ENCODE results near the gene PRODH2.

PRODH2 gene

DNA sequence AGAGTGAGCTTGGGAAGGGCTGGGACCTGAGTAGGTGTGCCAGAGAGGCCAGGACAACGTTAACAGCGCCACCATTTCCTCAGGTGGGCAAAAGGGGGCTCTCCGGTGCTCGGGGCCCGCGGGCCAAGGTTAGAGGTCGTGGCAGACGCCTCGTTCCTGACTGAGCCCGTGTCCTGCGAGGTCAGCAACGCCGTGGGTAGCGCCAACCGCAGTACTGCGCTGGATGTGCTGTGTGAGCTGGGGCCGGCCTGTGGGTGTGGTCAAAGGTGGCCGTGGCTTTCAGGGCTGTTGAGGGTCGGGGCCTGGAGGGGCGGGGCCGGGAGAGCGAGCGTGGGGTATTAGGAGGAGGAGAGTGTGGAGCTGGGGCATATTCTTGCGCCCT is 47.8 kb upstream of the PRODH2 start:
- no peaks in the 10 kb centered on the region for H3K9me2 ChIP-seq (replicated peaks; ENCODE audit: low read depth, low read length)
- no peak overlapping the region for H3K4me2 ChIP-seq (ENCODE audit: low read depth, low read length, poor library complexity, severe bottlenecking)
- no peaks in the 10 kb centered on the region for H3K9me3 ChIP-seq (ENCODE audit: insufficient read depth, low read depth, low read length)
- H3K4me3 ChIP-seq (ENCODE audit: low read length, poor library complexity, severe bottlenecking): no peak overlapping the region
- TF ChIP-seq, protein P1, sequence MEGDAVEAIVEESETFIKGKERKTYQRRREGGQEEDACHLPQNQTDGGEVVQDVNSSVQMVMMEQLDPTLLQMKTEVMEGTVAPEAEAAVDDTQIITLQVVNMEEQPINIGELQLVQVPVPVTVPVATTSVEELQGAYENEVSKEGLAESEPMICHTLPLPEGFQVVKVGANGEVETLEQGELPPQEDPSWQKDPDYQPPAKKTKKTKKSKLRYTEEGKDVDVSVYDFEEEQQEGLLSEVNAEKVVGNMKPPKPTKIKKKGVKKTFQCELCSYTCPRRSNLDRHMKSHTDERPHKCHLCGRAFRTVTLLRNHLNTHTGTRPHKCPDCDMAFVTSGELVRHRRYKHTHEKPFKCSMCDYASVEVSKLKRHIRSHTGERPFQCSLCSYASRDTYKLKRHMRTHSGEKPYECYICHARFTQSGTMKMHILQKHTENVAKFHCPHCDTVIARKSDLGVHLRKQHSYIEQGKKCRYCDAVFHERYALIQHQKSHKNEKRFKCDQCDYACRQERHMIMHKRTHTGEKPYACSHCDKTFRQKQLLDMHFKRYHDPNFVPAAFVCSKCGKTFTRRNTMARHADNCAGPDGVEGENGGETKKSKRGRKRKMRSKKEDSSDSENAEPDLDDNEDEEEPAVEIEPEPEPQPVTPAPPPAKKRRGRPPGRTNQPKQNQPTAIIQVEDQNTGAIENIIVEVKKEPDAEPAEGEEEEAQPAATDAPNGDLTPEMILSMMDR (conservative IDR thresholded peaks at IDR 0.05; ENCODE audit: low read length): no peak
- no peak for TF ChIP-seq EZH2phosphoT487 (IDR thresholded peaks at IDR 0.05; ENCODE audit: borderline replicate concordance)
- H3K36me3 ChIP-seq (ENCODE audit: insufficient read depth, low read length): no peaks in the 10 kb centered on the region
- no peak overlapping the region for H3K9ac ChIP-seq (ENCODE audit: low read depth, low read length, poor library complexity, severe bottlenecking)
- no peaks in the 10 kb centered on the region for H3K27me3 ChIP-seq (ENCODE audit: insufficient read depth, low read length, poor library complexity, severe bottlenecking)
- no peaks in the 10 kb centered on the region for H4K20me1 ChIP-seq (ENCODE audit: insufficient read depth, low read length, poor library complexity, severe bottlenecking)
- no peak overlapping the region for H2AFZ ChIP-seq (ENCODE audit: low read length)
- no peaks in the 10 kb centered on the region for H3K79me2 ChIP-seq (ENCODE audit: insufficient read depth, low read length)
- H3K4me1 ChIP-seq (ENCODE audit: insufficient read depth, low read length, poor library complexity, severe bottlenecking): peaks cover 4% of the 10 kb centered on the region
- H3F3A ChIP-seq (ENCODE audit: low read depth): no peaks in the 10 kb centered on the region

DNA sequence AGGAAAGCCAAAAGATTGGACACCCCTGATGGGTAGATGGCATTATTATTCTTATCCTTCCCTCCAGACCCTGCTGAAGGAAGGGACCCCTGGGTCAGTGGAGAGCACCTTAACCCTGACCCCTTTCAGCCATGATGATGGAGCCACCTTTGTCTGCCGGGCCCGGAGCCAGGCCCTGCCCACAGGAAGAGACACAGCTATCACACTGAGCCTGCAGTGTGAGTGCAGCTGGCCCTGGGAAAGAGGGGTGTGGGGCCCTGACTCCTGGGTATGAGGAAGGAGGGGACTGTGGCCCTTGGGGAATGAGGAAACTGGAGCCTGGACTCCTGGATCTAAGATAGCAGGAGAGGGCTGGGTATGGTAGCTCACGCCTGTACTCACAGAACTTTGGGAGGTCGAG is 46.8 kb upstream of the PRODH2 start:
- TF ChIP-seq, protein P1 (conservative IDR thresholded peaks at IDR 0.05; ENCODE audit: low read length): no peak
- no peak for TF ChIP-seq EZH2phosphoT487 (IDR thresholded peaks at IDR 0.05; ENCODE audit: borderline replicate concordance)
- H3K4me1 ChIP-seq (ENCODE audit: insufficient read depth, low read length, poor library complexity, severe bottlenecking): peaks cover 4% of the 10 kb centered on the region
- H3K36me3 ChIP-seq (ENCODE audit: insufficient read depth, low read length): no peaks in the 10 kb centered on the region
- no peaks in the 10 kb centered on the region for H3K79me2 ChIP-seq (ENCODE audit: insufficient read depth, low read length)
- no peaks in the 10 kb centered on the region for H3K27me3 ChIP-seq (ENCODE audit: insufficient read depth, low read length, poor library complexity, severe bottlenecking)
- H3K9ac ChIP-seq (ENCODE audit: low read depth, low read length, poor library complexity, severe bottlenecking): no peak overlapping the region
- no peaks in the 10 kb centered on the region for H3K9me3 ChIP-seq (ENCODE audit: insufficient read depth, low read depth, low read length)
- no peak overlapping the region for H3K4me2 ChIP-seq (ENCODE audit: low read depth, low read length, poor library complexity, severe bottlenecking)
- H3K4me3 ChIP-seq (ENCODE audit: low read length, poor library complexity, severe bottlenecking): no peak overlapping the region
- no peak overlapping the region for H2AFZ ChIP-seq (ENCODE audit: low read length)
- H4K20me1 ChIP-seq (ENCODE audit: insufficient read depth, low read length, poor library complexity, severe bottlenecking): no peaks in the 10 kb centered on the region
- H3F3A ChIP-seq (ENCODE audit: low read depth): no peaks in the 10 kb centered on the region
- H3K9me2 ChIP-seq (replicated peaks; ENCODE audit: low read depth, low read length): no peaks in the 10 kb centered on the region

DNA sequence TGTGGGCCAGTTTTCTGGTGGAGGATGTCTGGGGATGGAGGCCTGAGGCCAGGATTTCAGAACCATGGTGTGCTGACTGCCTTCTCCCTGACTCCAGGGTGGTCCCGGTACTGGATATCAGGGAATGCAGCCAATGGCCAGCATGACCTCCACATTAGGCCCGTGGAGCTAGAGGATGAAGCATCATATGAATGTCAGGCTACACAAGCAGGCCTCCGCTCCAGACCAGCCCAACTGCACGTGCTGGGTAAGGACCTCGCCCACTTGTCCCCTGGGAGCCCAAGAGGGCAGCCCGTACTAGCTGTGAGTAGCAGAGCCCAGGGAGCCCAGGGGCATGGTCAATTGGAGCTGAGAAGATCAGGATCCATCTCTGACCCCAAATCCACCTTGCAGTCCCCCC is 45.7 kb upstream of the PRODH2 start:
- H3F3A ChIP-seq (ENCODE audit: low read depth): no peaks in the 10 kb centered on the region
- peaks cover 4% of the 10 kb centered on the region for H3K4me1 ChIP-seq (ENCODE audit: insufficient read depth, low read length, poor library complexity, severe bottlenecking)
- no peaks in the 10 kb centered on the region for H3K9me2 ChIP-seq (replicated peaks; ENCODE audit: low read depth, low read length)
- no peaks in the 10 kb centered on the region for H3K79me2 ChIP-seq (ENCODE audit: insufficient read depth, low read length)
- no peak overlapping the region for H3K9ac ChIP-seq (ENCODE audit: low read depth, low read length, poor library complexity, severe bottlenecking)
- no peaks in the 10 kb centered on the region for H4K20me1 ChIP-seq (ENCODE audit: insufficient read depth, low read length, poor library complexity, severe bottlenecking)
- no peaks in the 10 kb centered on the region for H3K27me3 ChIP-seq (ENCODE audit: insufficient read depth, low read length, poor library complexity, severe bottlenecking)
- H3K4me2 ChIP-seq (ENCODE audit: low read depth, low read length, poor library complexity, severe bottlenecking): no peak overlapping the region
- H3K9me3 ChIP-seq (ENCODE audit: insufficient read depth, low read depth, low read length): no peaks in the 10 kb centered on the region
- no peak for TF ChIP-seq EZH2phosphoT487 (IDR thresholded peaks at IDR 0.05; ENCODE audit: borderline replicate concordance)
- TF ChIP-seq, protein P1 (conservative IDR thresholded peaks at IDR 0.05; ENCODE audit: low read length): no peak
- H3K4me3 ChIP-seq (ENCODE audit: low read length, poor library complexity, severe bottlenecking): no peak overlapping the region
- no peaks in the 10 kb centered on the region for H3K36me3 ChIP-seq (ENCODE audit: insufficient read depth, low read length)
- no peak overlapping the region for H2AFZ ChIP-seq (ENCODE audit: low read length)

All from Loucy (cell line).